CD4-positive, alpha-beta T cell (primary cell): ENCODE measurements around the gene TENM4. TPM values are rescaled to one million over a fixed set of nuclear protein-coding genes. Genes with fewer than 3 reads are reported as not detected.

Source experiments
- ATAC-seq: fragments of 200-7000 bp; cut with Tn5 transposase; one replicate; pipeline ENCODE4 v1.10.0; 2022; ENCODE audit warnings: mild to moderate bottlenecking; ENCODE audit not compliant: poor library complexity
- CTCF ChIA-PET: fragments of 350-600 bp; sonication (Branson Sonifier 250); formaldehyde crosslinking; loops from one replicate; lab custom pipeline; 2021; ENCODE audit warnings: antibody characterized with exemption, inconsistent platforms; lab: Charles Lee
- POLR2A ChIA-PET: fragments of 350-600 bp; sonication (Branson Sonifier 250); formaldehyde crosslinking; loops from one replicate; lab custom pipeline; 2021; ENCODE audit warnings: antibody characterized with exemption, inconsistent platforms; lab: Charles Lee
- DNase-seq, 14 experiments: peaks; one replicate each; pipeline ENCODE4 v3.0.0-alpha.2; 2013 to 2020; ENCODE audit warnings: mixed read lengths in 2 of 14
- H3K27ac ChIP-seq, 2 donors: one replicate each; pipeline versions ENCODE4 v1.5.1 to v1.7.0; 2013; ENCODE audit warnings: low read length in 2 of 2, low read depth in 1 of 2, mild to moderate bottlenecking in 1 of 2
- H3K27me3 ChIP-seq, 2 experiments: 1 replicate in 1 of 2; 2 replicates in 1 of 2; pipeline versions ENCODE4 v1.6.1 to v1.7.0; 2013; ENCODE audit warnings: low read length in 2 of 2, control low read depth in 1 of 2, mild to moderate bottlenecking in 1 of 2, moderate library complexity in 1 of 2; ENCODE audit not compliant: insufficient read depth in 2 of 2, control insufficient read depth in 1 of 2
- H3K36me3 ChIP-seq: one replicate; pipeline ENCODE4 v1.6.1; 2013; ENCODE audit warnings: low read length, control low read depth; ENCODE audit not compliant: insufficient read depth
- H3K4me1 ChIP-seq: one replicate; pipeline ENCODE4 v1.6.1; 2013; ENCODE audit warnings: low read length, control low read depth; ENCODE audit not compliant: insufficient read depth
- H3K4me3 ChIP-seq: one replicate; pipeline ENCODE4 v1.5.1; 2013; ENCODE audit warnings: mild to moderate bottlenecking, low read length, moderate library complexity
- H3K9me3 ChIP-seq, 2 experiments: 1 replicate in 1 of 2; 2 replicates in 1 of 2; pipeline versions ENCODE4 v1.6.1 to v1.7.0; 2013; ENCODE audit warnings: low read length in 2 of 2, mild to moderate bottlenecking in 2 of 2, control low read depth in 1 of 2, moderate library complexity in 1 of 2; ENCODE audit not compliant: control insufficient read depth in 1 of 2, insufficient read depth in 1 of 2
- H3K27ac Mint-ChIP-seq: one replicate; pipeline ENCODE4 v1.8.0; 2020; ENCODE audit warnings: mixed read lengths
- H3K27me3 Mint-ChIP-seq: one replicate; pipeline ENCODE4 v1.8.0; 2021; ENCODE audit warnings: mixed read lengths
- H3K36me3 Mint-ChIP-seq: one replicate; pipeline ENCODE4 v1.8.0; 2021; ENCODE audit warnings: low read depth, mixed read lengths
- H3K4me1 Mint-ChIP-seq: one replicate; pipeline ENCODE4 v1.8.0; 2021; ENCODE audit warnings: low read depth, mixed read lengths
- H3K4me3 Mint-ChIP-seq: one replicate; pipeline ENCODE4 v1.8.0; 2020; ENCODE audit warnings: mild to moderate bottlenecking, mixed read lengths
- H3K9me3 Mint-ChIP-seq: one replicate; pipeline ENCODE4 v1.8.0; 2020; ENCODE audit warnings: mixed read lengths
- CTCF ChIP-seq: fragments of 200-600 bp; IDR thresholded peaks from one replicate; pipeline ENCODE4 v1.8.0; 2022; ENCODE audit warnings: antibody characterized with exemption, mild to moderate bottlenecking
- intact Hi-C, 2 experiments: fragments of 100-400 bp; cut with DNase I in 1 of 2; cut with micrococcal nuclease in 1 of 2; formaldehyde crosslinking; loops; one replicate each; pipeline versions ENCODE4 v1.15.1 to v1.9.0; 2023 to 2025; cut with DNase I, micrococcal nuclease
- total RNA-seq, 174 experiments: library from RNA in 2 of 174; stranded (reverse) in 2 of 174; gene quantifications; one replicate each; pipeline ENCODE4 v1.2.3 and lab custom pipeline; 2021 to 2026

TENM4 gene
- total RNA-seq, 2 experiments from 2014 or later: 0.22 to 0.31 TPM

DNA sequence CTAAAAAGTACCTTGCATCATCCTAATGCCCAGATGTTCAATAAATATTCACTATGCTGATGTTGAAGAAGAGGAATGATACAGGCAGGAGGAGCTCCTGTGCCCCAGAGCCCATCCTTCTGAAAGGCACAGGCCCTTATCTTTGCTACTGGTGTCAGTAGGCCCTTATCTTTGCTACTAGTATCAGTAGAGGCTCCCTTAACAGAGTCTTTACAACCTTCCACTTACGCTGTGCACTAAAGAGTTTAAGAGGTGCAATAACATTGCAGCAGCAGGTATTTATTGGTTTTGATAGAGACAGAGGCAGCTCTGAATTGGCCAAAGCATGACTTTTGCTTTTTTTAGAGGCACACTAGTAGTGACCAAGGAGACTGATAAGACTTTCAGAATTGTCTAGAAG, 174.4 kb downstream of the TENM4 start:
- Histone ChIP-seq H3K9me3 (peaks cover 0 to 3% of the 10 kb centered on the region in 2 experiments), H3K27ac (no peak overlapping the region), H3K27me3 (no peaks in the 10 kb centered on the region), H3K4me3 (no peak overlapping the region), H3K36me3 (no peaks in the 10 kb centered on the region), H3K4me1 (no peaks in the 10 kb centered on the region)
- Mint-ChIP-seq H3K4me1 (no peaks in the 10 kb centered on the region), H3K9me3 (no peaks in the 10 kb centered on the region), H3K27me3 (no peaks in the 10 kb centered on the region), H3K27ac (no peak overlapping the region), H3K4me3 (no peak overlapping the region), H3K36me3 (no peaks in the 10 kb centered on the region)
- ATAC-seq (no peak), DNase-seq (no peak)
- ChIA-PET CTCF (no interaction called here), POLR2A (no interaction called here)
- intact Hi-C loops: no loop called here
- TF ChIP-seq CTCF: no peak

GRCh38 chr11:79265756-79266322, 175.0 kb downstream of the TENM4 start:
- DNase-seq: no peak
- peaks cover 0 to 3% of the 10 kb centered on the region in 2 experiments for H3K9me3 ChIP-seq
- no peak for TF ChIP-seq CTCF
- intact Hi-C loops: no loop called here
- H3K4me3 ChIP-seq: no peak overlapping the region
- H3K27ac ChIP-seq: no peak overlapping the region
- no peak overlapping the region for H3K4me3 Mint-ChIP-seq
- no peaks in the 10 kb centered on the region for H3K9me3 Mint-ChIP-seq
- POLR2A ChIA-PET: no interaction called here
- ATAC-seq: no peak
- H3K4me1 ChIP-seq: no peaks in the 10 kb centered on the region
- H3K27me3 ChIP-seq: peaks cover 0 to 3% of the 10 kb centered on the region in 2 experiments
- no peaks in the 10 kb centered on the region for H3K27me3 Mint-ChIP-seq
- no peaks in the 10 kb centered on the region for H3K4me1 Mint-ChIP-seq
- no peaks in the 10 kb centered on the region for H3K36me3 Mint-ChIP-seq
- H3K27ac Mint-ChIP-seq: no peak overlapping the region
- CTCF ChIA-PET: no interaction called here
- no peaks in the 10 kb centered on the region for H3K36me3 ChIP-seq

- intact Hi-C loops: no loop called here
- no peaks in the 10 kb centered on the region for H3K36me3 ChIP-seq
- POLR2A ChIA-PET: no interaction called here
- peaks cover 0 to 4% of the 10 kb centered on the region in 2 experiments for H3K27me3 ChIP-seq
- H3K36me3 Mint-ChIP-seq: no peaks in the 10 kb centered on the region
- CTCF ChIA-PET: no interaction called here
- no peaks in the 10 kb centered on the region for H3K4me1 Mint-ChIP-seq
- no peaks in the 10 kb centered on the region for H3K4me1 ChIP-seq
- no peak overlapping the region for H3K4me3 ChIP-seq
- DNase-seq: no peak
- H3K4me3 Mint-ChIP-seq: no peak overlapping the region
- no peak overlapping the region for H3K27ac ChIP-seq
- TF ChIP-seq CTCF: no peak
- H3K27ac Mint-ChIP-seq: no peak overlapping the region
- peaks cover 0 to under 1% of the 10 kb centered on the region in 2 experiments for H3K9me3 ChIP-seq
- no peaks in the 10 kb centered on the region for H3K27me3 Mint-ChIP-seq
- peaks cover 6% of the 10 kb centered on the region for H3K9me3 Mint-ChIP-seq
- ATAC-seq: no peak
Measured at GRCh38 chr11:79264284-79264683, 176.5 kb downstream of the TENM4 start.
